ENCODE results near the gene SLC6A3.

The SLC6A3 gene

GRCh38 chr5:1439388-1440097 lies 5.7 kb downstream of the SLC6A3 start:
- Histone ChIP-seq H3K4me1 (ENCODE audit: insufficient read depth, low read length, poor library complexity, severe bottlenecking) (no peaks in the 10 kb centered on the region), H3K4me2 (ENCODE audit: low read depth, low read length, poor library complexity, severe bottlenecking) (no peak overlapping the region), H3K27me3 (ENCODE audit: insufficient read depth, low read length, poor library complexity, severe bottlenecking) (no peaks in the 10 kb centered on the region), H3K79me2 (ENCODE audit: insufficient read depth, low read length) (no peaks in the 10 kb centered on the region), H3K36me3 (ENCODE audit: insufficient read depth, low read length) (no peaks in the 10 kb centered on the region), H3K9me3 (ENCODE audit: insufficient read depth, low read depth, low read length) (no peaks in the 10 kb centered on the region), H3K9me2 (replicated peaks; ENCODE audit: low read depth, low read length) (no peaks in the 10 kb centered on the region), H4K20me1 (ENCODE audit: insufficient read depth, low read length, poor library complexity, severe bottlenecking) (no peaks in the 10 kb centered on the region), H3K4me3 (ENCODE audit: low read length, poor library complexity, severe bottlenecking) (no peak overlapping the region), H3F3A (ENCODE audit: low read depth) (no peaks in the 10 kb centered on the region), H2AFZ (ENCODE audit: low read length) (no peak overlapping the region), H3K9ac (ENCODE audit: low read depth, low read length, poor library complexity, severe bottlenecking) (no peak overlapping the region)
- TF ChIP-seq CTCF (conservative IDR thresholded peaks at IDR 0.05; ENCODE audit: low read length) (no peak), EZH2phosphoT487 (IDR thresholded peaks at IDR 0.05; ENCODE audit: borderline replicate concordance) (no peak)

- Histone ChIP-seq H3K27me3 (ENCODE audit: insufficient read depth, low read length, poor library complexity, severe bottlenecking) (no peaks in the 10 kb centered on the region), H3K9ac (ENCODE audit: low read depth, low read length, poor library complexity, severe bottlenecking) (no peak overlapping the region), H3K9me3 (ENCODE audit: insufficient read depth, low read depth, low read length) (peaks cover 5% of the 10 kb centered on the region; the same call in 1 of the 2 replicates), H3K79me2 (ENCODE audit: insufficient read depth, low read length) (no peaks in the 10 kb centered on the region), H3F3A (ENCODE audit: low read depth) (no peaks in the 10 kb centered on the region), H3K4me3 (ENCODE audit: low read length, poor library complexity, severe bottlenecking) (no peak overlapping the region), H3K4me2 (ENCODE audit: low read depth, low read length, poor library complexity, severe bottlenecking) (no peak overlapping the region), H4K20me1 (ENCODE audit: insufficient read depth, low read length, poor library complexity, severe bottlenecking) (no peaks in the 10 kb centered on the region), H3K36me3 (ENCODE audit: insufficient read depth, low read length) (no peaks in the 10 kb centered on the region), H3K4me1 (ENCODE audit: insufficient read depth, low read length, poor library complexity, severe bottlenecking) (no peaks in the 10 kb centered on the region), H3K9me2 (replicated peaks; ENCODE audit: low read depth, low read length) (no peaks in the 10 kb centered on the region), H2AFZ (ENCODE audit: low read length) (no peak overlapping the region)
- TF ChIP-seq CTCF (conservative IDR thresholded peaks at IDR 0.05; ENCODE audit: low read length) (no peak), EZH2phosphoT487 (IDR thresholded peaks at IDR 0.05; ENCODE audit: borderline replicate concordance) (no peak)
Measured at GRCh38 chr5:1438871-1439270, 6.4 kb downstream of the SLC6A3 start.

GRCh38 chr5:1437876-1438559 lies 7.2 kb downstream of the SLC6A3 start:
- Histone ChIP-seq H2AFZ (ENCODE audit: low read length) (no peak overlapping the region), H3K36me3 (ENCODE audit: insufficient read depth, low read length) (no peaks in the 10 kb centered on the region), H3K27me3 (ENCODE audit: insufficient read depth, low read length, poor library complexity, severe bottlenecking) (no peaks in the 10 kb centered on the region), H3K9ac (ENCODE audit: low read depth, low read length, poor library complexity, severe bottlenecking) (no peak overlapping the region), H4K20me1 (ENCODE audit: insufficient read depth, low read length, poor library complexity, severe bottlenecking) (no peaks in the 10 kb centered on the region), H3K79me2 (ENCODE audit: insufficient read depth, low read length) (no peaks in the 10 kb centered on the region), H3K9me2 (replicated peaks; ENCODE audit: low read depth, low read length) (no peaks in the 10 kb centered on the region), H3K4me2 (ENCODE audit: low read depth, low read length, poor library complexity, severe bottlenecking) (no peak overlapping the region), H3F3A (ENCODE audit: low read depth) (no peaks in the 10 kb centered on the region), H3K4me1 (ENCODE audit: insufficient read depth, low read length, poor library complexity, severe bottlenecking) (no peaks in the 10 kb centered on the region), H3K4me3 (ENCODE audit: low read length, poor library complexity, severe bottlenecking) (no peak overlapping the region), H3K9me3 (ENCODE audit: insufficient read depth, low read depth, low read length) (peaks cover 7% of the 10 kb centered on the region; the same call in 1 of the 2 replicates)
- no peak for TF ChIP-seq EZH2phosphoT487 (IDR thresholded peaks at IDR 0.05; ENCODE audit: borderline replicate concordance)
- no peak for TF ChIP-seq CTCF (conservative IDR thresholded peaks at IDR 0.05; ENCODE audit: low read length)
